DOHH2 (cell line): ENCODE measurements around the gene SLC25A41.

Source experiments
- CTCF ChIP-seq: fragments of 200-600 bp; sonication (generic); IDR thresholded peaks from one replicate; pipeline ENCODE4 v1.5.1; 2014; ENCODE audit warnings: antibody characterized with exemption, mild to moderate bottlenecking, low read depth, low read length; ENCODE audit not compliant: poor library complexity, severe bottlenecking
- EZH2phosphoT487 ChIP-seq: fragments of 200-600 bp; sonication (generic); IDR thresholded peaks from 2 replicates; pipeline ENCODE4 v1.6.1; 2017; ENCODE audit warnings: borderline replicate concordance, mild to moderate bottlenecking, antibody characterized with exemption, low read length, moderate library complexity, mixed read lengths

- no peak for TF ChIP-seq CTCF
- no peak for TF ChIP-seq EZH2phosphoT487
Measured at GRCh38 chr19:6394831-6395230, 38.7 kb downstream of the SLC25A41 start.
